PFSK-1 (cell line): Measurements from ENCODE around the gene MPZL1.

Experiments
- FOXP2 ChIP-seq: optimal IDR thresholded peaks from 2 replicates; pipeline ENCODE3; 2011; ENCODE audit warnings: borderline replicate concordance, control low read depth, inconsistent platforms; ENCODE audit not compliant: insufficient read depth; ENCODE audit errors: extremely low read length, extremely low read depth
- POLR2AphosphoS5 ChIP-seq: IDR thresholded peaks from 2 replicates; pipeline ENCODE4 v1.6.1; 2012; ENCODE audit warnings: low read depth, mild to moderate bottlenecking, control low read depth, low read length, moderate library complexity
- REST ChIP-seq, 2 experiments: IDR thresholded peaks; 2 replicates each; pipeline versions ENCODE4 v1.6.1 to v1.8.0; 2011 to 2012; ENCODE audit warnings: low read depth in 2 of 2, low read length in 2 of 2, control low read depth in 1 of 2, inconsistent platforms in 1 of 2, mild to moderate bottlenecking in 1 of 2, moderate library complexity in 1 of 2; ENCODE audit not compliant: insufficient read depth in 1 of 2
- SIN3A ChIP-seq: IDR thresholded peaks from 2 replicates; pipeline ENCODE4 v1.6.1; 2012; ENCODE audit warnings: mild to moderate bottlenecking, low read length, moderate library complexity, borderline replicate concordance; ENCODE audit not compliant: insufficient read depth
- TAF1 ChIP-seq: IDR thresholded peaks from 2 replicates; pipeline ENCODE4 v1.6.1; 2012; ENCODE audit warnings: low read length, control low read depth, borderline replicate concordance; ENCODE audit not compliant: insufficient read depth

Gene MPZL1

GRCh38 chr1:167705250-167705649 lies 16.5 kb upstream of the MPZL1 start:
- TF ChIP-seq SIN3A (no peak), FOXP2 (no peak), REST (IDR thresholded peaks at IDR 0.05; ENCODE audit: insufficient read depth in 1 of 2, low read depth in 2 of 2, low read length in 2 of 2) (no peak), TAF1 (no peak), POLR2AphosphoS5 (no peak)

- TF ChIP-seq REST (IDR thresholded peaks at IDR 0.05; ENCODE audit: insufficient read depth in 1 of 2, low read depth in 2 of 2, low read length in 2 of 2) (no peak), FOXP2 (no peak), SIN3A (no peak), POLR2AphosphoS5 (no peak), TAF1 (no peak)
These were observed 15.4 kb upstream of the MPZL1 start for GRCh38 chr1:167706363-167706762.

GRCh38 chr1:167706931-167707877 lies 14.6 kb upstream of the MPZL1 start:
- no peak for TF ChIP-seq POLR2AphosphoS5

GRCh38 chr1:167707942-167708341 lies 13.8 kb upstream of the MPZL1 start:
- TF ChIP-seq POLR2AphosphoS5: no peak
- TF ChIP-seq TAF1: no peak
- TF ChIP-seq FOXP2: no peak
- no peak for TF ChIP-seq SIN3A
- TF ChIP-seq REST (IDR thresholded peaks at IDR 0.05; ENCODE audit: insufficient read depth in 1 of 2, low read depth in 2 of 2, low read length in 2 of 2): no peak

- TF ChIP-seq POLR2AphosphoS5: no peak
- no peak for TF ChIP-seq FOXP2
- no peak for TF ChIP-seq SIN3A
- no peak for TF ChIP-seq TAF1
These were observed 12.8 kb upstream of the MPZL1 start for GRCh38 chr1:167708940-167709389.

GRCh38 chr1:167710836-167711235 lies 10.9 kb upstream of the MPZL1 start:
- no peak for TF ChIP-seq POLR2AphosphoS5
- TF ChIP-seq FOXP2: no peak
- TF ChIP-seq SIN3A: no peak
- no peak for TF ChIP-seq REST (IDR thresholded peaks at IDR 0.05; ENCODE audit: insufficient read depth in 1 of 2, low read depth in 2 of 2, low read length in 2 of 2)
- TF ChIP-seq TAF1: no peak
